Kidney (tissue), 14 donors: ENCODE data around the gene MLH3. TPM values are rescaled to one million over a fixed set of nuclear protein-coding genes. Genes with fewer than 3 reads are reported as not detected.

ENCODE experiments used
- DNase-seq, 5 donors: peaks; one replicate each; pipeline ENCODE4 v3.0.0-alpha.2; 2013 to 2020
- FAIRE-seq: peaks from 2 replicates; lab custom pipeline; 2012; peaks lifted over from hg19 to GRCh38; lab: Jason Lieb, UNC
- H3K27ac ChIP-seq, 2 donors: one replicate each; pipeline ENCODE4 v1.7.0; 2013; ENCODE audit warnings: low read depth in 2 of 2, low read length in 2 of 2, inconsistent platforms in 1 of 2
- H3K27me3 ChIP-seq: one replicate; pipeline ENCODE4 v1.7.1; 2013; ENCODE audit warnings: low read length, inconsistent platforms; ENCODE audit not compliant: control insufficient read depth, insufficient read depth
- H3K36me3 ChIP-seq, 3 donors: one replicate each; pipeline versions ENCODE4 v1.7.0 to v1.7.1; 2013; ENCODE audit warnings: low read length in 3 of 3, control low read depth in 1 of 3, inconsistent platforms in 1 of 3; ENCODE audit not compliant: insufficient read depth in 3 of 3, control insufficient read depth in 2 of 3
- H3K4me1 ChIP-seq, 3 donors: one replicate each; pipeline versions ENCODE4 v1.7.0 to v1.7.1; 2013; ENCODE audit warnings: low read length in 3 of 3, inconsistent platforms in 1 of 3, low read depth in 1 of 3; ENCODE audit not compliant: control insufficient read depth in 2 of 3, insufficient read depth in 2 of 3
- H3K4me3 ChIP-seq, 3 donors: one replicate each; pipeline versions ENCODE4 v1.7.0 to v1.8.1; 2013; ENCODE audit warnings: low read length in 3 of 3, control low read depth in 1 of 3, inconsistent platforms in 1 of 3
- H3K9ac ChIP-seq, 3 donors: one replicate each; pipeline versions ENCODE4 v1.7.0 to v1.7.1; 2013; ENCODE audit warnings: low read length in 3 of 3, control low read depth in 1 of 3, inconsistent platforms in 1 of 3
- H3K9me3 ChIP-seq, 3 donors: one replicate each; pipeline versions ENCODE4 v1.7.0 to v1.7.1; 2013; ENCODE audit warnings: low read length in 3 of 3, control low read depth in 1 of 3, inconsistent platforms in 1 of 3; ENCODE audit not compliant: control insufficient read depth in 2 of 3, insufficient read depth in 1 of 3
- CTCF ChIP-seq: IDR thresholded peaks from 3 replicates; pipeline ENCODE4 v1.5.1; 2012; ENCODE audit warnings: mild to moderate bottlenecking, moderate library complexity, borderline replicate concordance; ENCODE audit not compliant: insufficient read depth; ENCODE audit errors: extremely low read depth
- intact Hi-C: fragments of 100-400 bp; cut with DNase I; formaldehyde crosslinking; loops from one replicate; pipeline ENCODE4 v1.11.1; 2022
- polyA plus RNA-seq: library from polyadenylated mRNA; stranded (reverse); fragments of 350-450 nt; fragmentation: Illumina TruSeq; extraction: RNeasy Lipid Tissue Mini Kit (QIAGEN cat#74804); gene quantifications from one replicate; pipeline ENCODE4 v1.2.3, GENCODE V29; 2014; ENCODE audit warnings: low read depth, low replicate concordance; ENCODE audit not compliant: insufficient read depth
- total RNA-seq: library from RNA; stranded (reverse); fragmentation: NEBNext Ultra II Directional; extraction: Animal tissue kit (Norgen Biotek cat#: 25700); gene quantifications from one replicate; pipeline ENCODE4 v1.2.1, GENCODE V29; 2021
- donor health status: control.
- donor health status: control.
- donor health status: control.
- donor health status: control.
- donor health status: control.
- donor health status: DM: yes; HTN: yes; CAD: no.
- donor health status: Normal renal cell carcinoma (clear cell type).

The MLH3 gene
- total and polyA plus RNA-seq, 2 donors from 2014 or later, result 21.7 to 31.2 TPM

- DNase-seq, result no peak
- intact Hi-C loops, result no loop called here
- H3K27me3 ChIP-seq, result no peaks in the 10 kb centered on the region
- TF ChIP-seq CTCF, result no peak
- H3K9me3 ChIP-seq, result no peaks in the 10 kb centered on the region
- H3K27ac ChIP-seq, result no peak overlapping the region
- H3K36me3 ChIP-seq, result no peaks in the 10 kb centered on the region
- H3K4me1 ChIP-seq, result peaks cover 0 to 26% (median 8%) of the 10 kb centered on the region in 3 donors
- no peak for FAIRE-seq
- no peak overlapping the region for H3K4me3 ChIP-seq
- no peak overlapping the region for H3K9ac ChIP-seq
These were observed 5.0 kb downstream of the MLH3 start for GRCh38 chr14:75046275-75046674.

- Histone ChIP-seq H3K27ac (no peak overlapping the region), H3K36me3 (no peaks in the 10 kb centered on the region), H3K4me3 (peak overlapping the region in 1 of 3 donors; percentile 22), H3K4me1 (peaks cover 0 to 31% (median 8%) of the 10 kb centered on the region in 3 donors), H3K9me3 (no peaks in the 10 kb centered on the region), H3K27me3 (no peaks in the 10 kb centered on the region), H3K9ac (no peak overlapping the region)
- TF ChIP-seq CTCF, result no peak
- FAIRE-seq, result no peak
- intact Hi-C loops, result no loop called here
- DNase-seq, result no peak
These were observed 6.5 kb downstream of the MLH3 start for GRCh38 chr14:75044752-75045151.

DNA sequence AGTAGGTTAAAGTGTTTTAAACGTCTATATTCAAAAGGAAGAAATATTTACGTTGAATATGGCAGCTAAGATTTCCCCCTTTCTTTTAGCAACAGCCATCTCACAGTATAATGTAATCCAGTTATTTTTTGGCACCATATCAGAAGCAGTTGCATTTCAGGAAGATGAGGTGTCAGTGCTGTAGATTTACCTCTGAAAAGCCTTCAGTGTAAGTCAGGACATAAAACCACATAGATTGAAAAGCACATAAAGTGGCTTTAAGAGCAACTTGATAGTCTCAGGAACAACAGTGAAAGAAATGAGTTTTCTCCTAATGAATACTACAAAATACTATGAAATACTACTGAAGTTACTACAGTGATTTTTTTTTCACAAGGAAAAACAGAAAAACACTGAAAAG is 6.9 kb downstream of the MLH3 start:
- Histone ChIP-seq H3K4me3 (no peak overlapping the region), H3K4me1 (peaks cover 0 to 27% (median 7%) of the 10 kb centered on the region in 3 donors), H3K27ac (no peak overlapping the region), H3K27me3 (no peaks in the 10 kb centered on the region), H3K9me3 (no peaks in the 10 kb centered on the region), H3K9ac (no peak overlapping the region), H3K36me3 (peaks cover 0 to 1% (median 0%) of the 10 kb centered on the region in 3 donors)
- FAIRE-seq (no peak), DNase-seq (peak in 1 of 5 donors; percentile 16)
- no peak for TF ChIP-seq CTCF
- intact Hi-C loops, result no loop called here

GRCh38 chr14:75042035-75042434 is 9.2 kb downstream of the MLH3 start:
- intact Hi-C loops, result no loop called here
- FAIRE-seq, result no peak

More at GRCh38 chr14:75042035-75042434, 9.2 kb downstream of the MLH3 start:
- DNase-seq, result peak in 3 of 5 donors; percentile 20 to 58 (median 41)
- H3K9me3 ChIP-seq, result no peaks in the 10 kb centered on the region
- no peaks in the 10 kb centered on the region for H3K27me3 ChIP-seq
- no peak overlapping the region for H3K9ac ChIP-seq
- no peak for TF ChIP-seq CTCF
- peak overlapping the region in 1 of 3 donors; percentile 7 for H3K4me3 ChIP-seq
- H3K36me3 ChIP-seq, result peaks cover 0 to 9% (median 0%) of the 10 kb centered on the region in 3 donors
- peak overlapping the region; percentile 66 to 71 for H3K27ac ChIP-seq
- H3K4me1 ChIP-seq, result peaks cover 0 to 26% (median 6%) of the 10 kb centered on the region in 3 donors
